A549 (cell line): Measurements from ENCODE around the gene SLC39A10. TPM values are rescaled to one million over a fixed set of nuclear protein-coding genes. Genes with fewer than 3 reads are reported as not detected.
"Not testable (repeated sequence)": the region's sequence is repeated elsewhere in the genome, so short reads cannot be mapped to it uniquely, and the experiment has no call there.

Experiments
- ATAC-seq, 2 experiments: fragments of 200-7000 bp in 1 of 2; fragments of >200 bp in 1 of 2; cut with Nextera tagmentation in 1 of 2; cut with Tn5 transposase in 1 of 2; 3 replicates each; pipeline versions ENCODE4 v1.8.0 to v1.9.1; 2018 to 2020; ENCODE audit warnings: mild to moderate bottlenecking in 1 of 2, moderate library complexity in 1 of 2
- CTCF ChIA-PET: fragments of 300-600 bp; sonication (Branson Sonifier 250); formaldehyde crosslinking; extraction: SDS; loops from one replicate; lab custom pipeline; 2021; ENCODE audit warnings: antibody characterized with exemption, inconsistent platforms; lab: Yijun Ruan, JAX
- POLR2A ChIA-PET: fragments of 350-600 bp; formaldehyde crosslinking; extraction: SDS; loops from one replicate; lab custom pipeline; 2021; ENCODE audit warnings: antibody characterized with exemption, inconsistent platforms; lab: Yijun Ruan, JAX
- DNase-seq, 2 experiments: peaks; one replicate each; pipeline versions ENCODE4 v3.0.0 to v3.0.0-alpha.2; 2011 to 2016; ENCODE audit warnings: low read depth in 1 of 2, low spot score in 1 of 2
- FAIRE-seq: peaks from 2 replicates; lab custom pipeline; 2011; peaks lifted over from hg19 to GRCh38; lab: Jason Lieb, UNC
- H3K27ac ChIP-seq, 2 experiments: fragments of >200 bp; sonication (Bioruptor Twin); formaldehyde crosslinking; 3 replicates each; pipeline ENCODE4 v1.5.1; 2016 to 2017
- H3K4me1 ChIP-seq: fragments of >200 bp; sonication (Bioruptor Twin); formaldehyde crosslinking; 3 replicates; pipeline ENCODE4 v1.6.1; 2016
- H3K4me2 ChIP-seq: fragments of >200 bp; sonication (Bioruptor Twin); formaldehyde crosslinking; 3 replicates; pipeline ENCODE4 v1.6.1; 2016
- H3K4me3 ChIP-seq: fragments of >200 bp; sonication (Bioruptor Twin); formaldehyde crosslinking; 3 replicates; pipeline ENCODE4 v1.5.1; 2016
- H3K9me3 ChIP-seq: fragments of >200 bp; sonication (Bioruptor Twin); formaldehyde crosslinking; 3 replicates; pipeline ENCODE4 v1.6.1; 2016
- BHLHE40 ChIP-seq: IDR thresholded peaks from 2 replicates; pipeline ENCODE4 v1.6.1; 2012; ENCODE audit warnings: low read depth, low read length, inconsistent platforms
- CBX2 ChIP-seq: fragments of 200-600 bp; sonication (generic); IDR thresholded peaks from 2 replicates; pipeline ENCODE4 v1.6.1; 2016; ENCODE audit warnings: low read depth, mild to moderate bottlenecking, borderline replicate concordance
- CEBPB ChIP-seq, 2 experiments: fragments of >200 bp in 1 of 2; sonication (Bioruptor Twin) in 1 of 2; formaldehyde crosslinking in 1 of 2; IDR thresholded peaks; 2 replicates each; pipeline ENCODE4 v1.6.1; 2012 to 2016
- CHD2 ChIP-seq: fragments of 150-350 bp; IDR thresholded peaks from 2 replicates; pipeline ENCODE4 v1.6.1; 2014; ENCODE audit warnings: low read length; ENCODE audit not compliant: partially characterized antibody
- EHMT2 ChIP-seq: fragments of 200-600 bp; sonication (generic); IDR thresholded peaks from 2 replicates; pipeline ENCODE4 v1.6.1; 2016; ENCODE audit warnings: antibody characterized with exemption, low read depth, mild to moderate bottlenecking, moderate library complexity
- ELK1 ChIP-seq: fragments of 150-350 bp; IDR thresholded peaks from 2 replicates; pipeline ENCODE4 v1.6.1; 2014; ENCODE audit warnings: low read depth, mild to moderate bottlenecking, low read length
- FOXS1 ChIP-seq: fragments of 250-450 bp; sonication (Bioruptor Pico); IDR thresholded peaks from 2 replicates; pipeline ENCODE4 v1.5.0; 2020; ENCODE audit warnings: mild to moderate bottlenecking, moderate library complexity
- HMGXB4 ChIP-seq: fragments of 250-450 bp; sonication (Bioruptor Pico); IDR thresholded peaks from 2 replicates; pipeline ENCODE4 v1.5.0; 2021; ENCODE audit warnings: mild to moderate bottlenecking, moderate library complexity, borderline replicate concordance
- MAZ ChIP-seq: fragments of 150-350 bp; IDR thresholded peaks from 2 replicates; pipeline ENCODE4 v1.6.1; 2014; ENCODE audit warnings: antibody characterized with exemption, low read depth, low read length, borderline replicate concordance
- MYC ChIP-seq: IDR thresholded peaks from 2 replicates; pipeline ENCODE4 v1.6.1; 2012; ENCODE audit warnings: mild to moderate bottlenecking, inconsistent platforms, low read length, improper control_type of control experiment, borderline replicate concordance
- NPAS2 ChIP-seq: fragments of 250-450 bp; sonication (Bioruptor Pico); IDR thresholded peaks from 2 replicates; pipeline ENCODE4 v1.8.0; 2022; ENCODE audit warnings: mild to moderate bottlenecking, moderate library complexity, borderline replicate concordance
- PBX3 ChIP-seq: IDR thresholded peaks from 2 replicates; pipeline ENCODE4 v1.6.1; 2012
- PHF8 ChIP-seq: fragments of 200-600 bp; sonication (generic); IDR thresholded peaks from 2 replicates; pipeline ENCODE4 v1.6.1; 2016; ENCODE audit warnings: low read depth, mild to moderate bottlenecking, antibody characterized with exemption, moderate library complexity, borderline replicate concordance
- POLR2A ChIP-seq: IDR thresholded peaks from 2 replicates; pipeline ENCODE4 v1.6.1; 2012; ENCODE audit warnings: mild to moderate bottlenecking, low read length
- RAD21 ChIP-seq, 2 experiments: fragments of >200 bp in 1 of 2; sonication (Bioruptor Twin) in 1 of 2; formaldehyde crosslinking in 1 of 2; IDR thresholded peaks in 1 of 2; conservative IDR thresholded peaks in 1 of 2; 2 replicates in 1 of 2; 3 replicates in 1 of 2; pipeline ENCODE4 v1.6.1; 2012 to 2018; ENCODE audit warnings: inconsistent platforms in 1 of 2
- RARB ChIP-seq: fragments of 250-450 bp; sonication (Bioruptor Pico); IDR thresholded peaks from 2 replicates; pipeline ENCODE4 v1.8.0; 2021; ENCODE audit warnings: mild to moderate bottlenecking, moderate library complexity
- TFCP2L1 ChIP-seq: fragments of 250-450 bp; sonication (Bioruptor Pico); IDR thresholded peaks from 2 replicates; pipeline ENCODE4 v1.5.0; 2021; ENCODE audit warnings: mild to moderate bottlenecking
- WGBS: methylation state at CpG from one replicate; pipeline ENCODE4 v1.1.6; 2017; ENCODE audit errors: missing lambda C conversion rate; 5-methylcytosine and 5-hydroxymethylcytosine counted together
- polyA plus RNA-seq, 4 experiments: library from polyadenylated mRNA; depleted of rRNA in 3 of 4; stranded (reverse); fragments of >200 nt; fragmentation: RNase III in 1 of 4; extraction: RNeasy Plus Mini Kit Qiagen cat#74134 plus additional on column Dnase treatment in 1 of 4; gene quantifications; 2 replicates in 3 of 4; 3 replicates in 1 of 4; pipeline ENCODE4 v1.2.3, GENCODE V29; 2011 to 2017
- TF ChIP-seq, protein P1 (sequence below): fragments of >200 bp; sonication (Bioruptor Twin); formaldehyde crosslinking; IDR thresholded peaks from 2 replicates; pipeline ENCODE4 v1.6.1; 2016
- TF ChIP-seq, protein P2 (sequence below): IDR thresholded peaks from 2 replicates; pipeline ENCODE4 v1.6.1; 2012

SLC39A10 gene
- polyA plus RNA-seq, 2 of the 4 experiments (the other 2 are of a cell fraction) = 38.4 to 42.6 TPM

DNA sequence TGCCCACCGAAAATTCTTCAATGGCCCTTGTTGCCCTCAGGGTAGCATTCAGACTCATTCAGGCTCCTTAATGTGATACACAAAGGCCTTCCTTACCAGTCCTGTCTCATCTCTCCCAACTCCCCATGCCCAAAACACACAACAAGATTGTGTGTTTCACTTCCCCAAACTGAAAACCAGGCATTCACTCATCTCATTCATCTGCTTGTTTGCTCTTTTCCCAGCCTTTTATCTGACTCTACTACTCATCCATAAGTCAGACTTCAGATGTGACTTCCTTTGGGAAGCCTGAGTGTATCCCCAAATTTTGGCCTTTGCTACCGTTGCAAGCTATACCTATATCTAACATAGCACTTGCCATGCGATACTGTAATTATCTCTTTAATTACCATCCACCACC, 9.7 kb upstream of the SLC39A10 start:
- ChIA-PET POLR2A (no interaction called here), CTCF (no interaction called here)
- Histone ChIP-seq H3K4me3 (no peak overlapping the region), H3K4me2 (no peak overlapping the region), H3K9me3 (no peaks in the 10 kb centered on the region), H3K27ac (no peak overlapping the region), H3K4me1 (peaks cover 7% of the 10 kb centered on the region; the same call in 1 of the 3 replicates)
- TF ChIP-seq MAZ (no peak), PHF8 (no peak), FOXS1 (CRISPR knock-in tag) (no peak), ELK1 (no peak), EHMT2 (no peak), CHD2 (no peak), CEBPB (IDR thresholded peaks at IDR 0.05) (no peak), MYC (no peak), POLR2A (no peak), NPAS2 (CRISPR knock-in tag) (no peak), TFCP2L1 (CRISPR knock-in tag) (no peak), PBX3 (no peak), CBX2 (no peak), HMGXB4 (CRISPR knock-in tag) (no peak), RARB (no peak), RAD21 (conservative IDR thresholded peaks at IDR 0.05 in 1 of 2, IDR thresholded peaks at IDR 0.05 in 1 of 2) (no peak)
- TF ChIP-seq, protein P1, sequence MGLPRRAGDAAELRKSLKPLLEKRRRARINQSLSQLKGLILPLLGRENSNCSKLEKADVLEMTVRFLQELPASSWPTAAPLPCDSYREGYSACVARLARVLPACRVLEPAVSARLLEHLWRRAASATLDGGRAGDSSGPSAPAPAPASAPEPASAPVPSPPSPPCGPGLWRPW = no peak
- TF ChIP-seq, protein P2, sequence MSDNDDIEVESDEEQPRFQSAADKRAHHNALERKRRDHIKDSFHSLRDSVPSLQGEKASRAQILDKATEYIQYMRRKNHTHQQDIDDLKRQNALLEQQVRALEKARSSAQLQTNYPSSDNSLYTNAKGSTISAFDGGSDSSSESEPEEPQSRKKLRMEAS = no peak
- 91% methylated on average over 3 of the region's 3 CpGs for WGBS
- no peak for FAIRE-seq
- ATAC-seq = no peak
- no peak for DNase-seq

GRCh38 chr2:195648370-195648769, 8.7 kb upstream of the SLC39A10 start:
- H3K4me1 ChIP-seq, POLR2A ChIA-PET, DNase-seq, CTCF ChIA-PET, H3K9me3 ChIP-seq, FAIRE-seq, H3K27ac ChIP-seq, ATAC-seq, H3K4me3 ChIP-seq, H3K4me2 ChIP-seq: not testable (repeated sequence)
- WGBS = 60% methylated on average over 2 of the region's 2 CpGs

- ChIA-PET CTCF (interaction anchor here (1.0 kb wide), 1 partner anchor 11 kb away, joined by 3 read pairs; no protein-coding TSS in a partner anchor), POLR2A (no interaction called here)
- H3K4me1 ChIP-seq = no peaks in the 10 kb centered on the region
- 88% methylated on average over 5 of the region's 5 CpGs for WGBS
- DNase-seq = no peak
- TF ChIP-seq BHLHE40 = no peak
- no peak overlapping the region for H3K4me3 ChIP-seq
- no peak overlapping the region for H3K4me2 ChIP-seq
- no peak for FAIRE-seq
- no peak overlapping the region for H3K27ac ChIP-seq
- no peaks in the 10 kb centered on the region for H3K9me3 ChIP-seq
- no peak for ATAC-seq
Measured at GRCh38 chr2:195648787-195649186, 8.2 kb upstream of the SLC39A10 start.
